Measurements from ENCODE around the gene CACNA2D2. TPM values are rescaled to one million over a fixed set of nuclear protein-coding genes. Genes with fewer than 3 reads are reported as not detected.

CACNA2D2 gene
- total RNA-seq, 1 experiment from 2014 or later: 0.03 TPM

DNA sequence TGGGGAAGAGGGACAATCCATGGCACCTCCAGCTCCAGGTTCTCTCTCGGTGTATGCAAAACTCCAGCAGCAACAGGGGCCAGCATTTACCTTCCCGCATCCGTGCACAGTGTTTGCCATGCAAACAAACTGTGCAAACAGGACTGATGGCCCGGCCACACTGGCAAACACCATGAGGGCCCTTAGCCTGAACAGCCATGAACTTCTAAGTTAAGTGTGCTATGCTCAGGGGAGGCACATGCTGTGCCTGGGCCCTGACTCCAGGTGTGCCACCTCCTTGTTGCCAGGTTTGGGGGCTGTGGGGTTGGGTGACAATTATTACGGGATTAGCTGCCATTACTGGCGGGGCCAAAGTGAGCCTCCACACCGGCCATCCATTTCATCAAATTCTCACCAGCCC lies 57.5 kb downstream of the CACNA2D2 start:
- no peak for DNase-seq (ENCODE audit: low read depth)
- in situ Hi-C loops (cut with HindIII; ENCODE audit: low pct_unique_long_range_greater_than_20kb, low sequenced_read_pairs): no loop called here

DNA sequence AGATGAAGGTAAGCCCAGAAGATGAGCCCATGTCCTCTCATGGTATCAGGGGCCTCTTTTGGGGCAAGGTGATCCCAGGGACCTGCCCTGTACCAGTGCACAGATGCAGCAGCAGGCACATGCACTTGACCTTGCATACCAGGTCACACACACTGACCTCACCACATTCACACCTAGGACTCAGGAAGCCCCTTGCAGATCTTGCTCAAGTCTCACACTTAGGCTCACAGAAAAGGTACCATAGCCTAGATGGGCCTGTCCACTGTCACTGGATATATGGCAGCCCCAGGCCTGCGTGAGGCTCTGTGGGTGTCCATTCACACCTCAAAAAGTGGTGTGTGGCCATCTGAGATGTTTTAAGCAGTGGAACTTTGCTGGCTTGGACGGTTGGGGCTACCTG lies 58.7 kb downstream of the CACNA2D2 start:
- no peak for DNase-seq (ENCODE audit: low read depth)
- in situ Hi-C loops (cut with HindIII; ENCODE audit: low pct_unique_long_range_greater_than_20kb, low sequenced_read_pairs): no loop called here

DNA sequence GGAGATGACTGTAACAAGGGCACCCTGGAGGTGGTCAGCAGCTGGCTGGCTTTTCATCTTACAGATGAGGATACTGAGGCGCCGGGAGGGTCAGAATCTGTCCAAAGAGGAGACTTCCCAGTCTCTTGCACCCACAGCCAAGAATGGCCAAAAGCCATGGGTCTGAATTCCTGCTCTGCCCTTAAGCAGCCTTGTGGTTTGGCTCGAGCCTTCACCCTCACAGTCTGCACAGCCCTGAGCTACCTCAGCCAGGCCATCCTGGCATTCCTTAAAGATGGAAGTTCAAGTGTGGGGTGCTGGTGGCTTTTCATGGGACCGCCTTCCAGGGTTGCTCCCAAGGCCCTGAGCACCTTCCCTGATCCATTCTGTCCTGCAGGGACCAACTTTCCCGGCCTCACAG lies 59.2 kb downstream of the CACNA2D2 start:
- DNase-seq (ENCODE audit: low read depth): no peak
- in situ Hi-C loops (cut with HindIII; ENCODE audit: low pct_unique_long_range_greater_than_20kb, low sequenced_read_pairs): no loop called here

DNA sequence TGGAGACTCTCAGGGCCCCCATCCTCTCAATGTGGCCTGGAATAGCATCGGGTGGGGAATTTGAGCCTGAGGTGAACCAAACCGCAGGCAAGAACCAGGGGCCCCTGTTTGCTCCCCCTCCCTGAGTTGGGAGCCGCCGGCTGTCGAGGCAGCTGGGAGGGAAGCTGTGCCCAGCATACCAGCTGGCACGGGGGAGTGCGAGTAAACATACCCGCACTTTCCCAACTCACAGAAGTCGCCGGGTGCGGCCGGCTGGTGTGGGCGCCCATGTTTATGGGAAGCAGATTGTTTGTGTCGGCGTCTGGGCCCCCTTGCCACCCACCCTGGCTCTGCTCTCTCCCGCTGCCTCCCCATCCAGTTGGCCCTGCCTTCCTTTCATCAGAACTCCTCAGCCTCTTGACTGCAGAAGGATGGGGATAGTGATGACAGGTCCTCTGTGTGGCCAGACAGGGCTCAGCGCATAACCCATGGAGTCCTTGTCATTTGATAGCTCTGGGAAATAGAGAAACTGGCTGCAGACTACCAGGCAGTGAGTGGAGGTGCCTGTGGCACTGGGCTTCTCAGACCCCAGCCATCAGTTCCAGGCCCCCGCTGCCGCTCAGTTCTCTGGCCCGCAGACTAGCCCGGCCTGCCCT lies 60.4 kb downstream of the CACNA2D2 start:
- in situ Hi-C loops (cut with HindIII; ENCODE audit: low pct_unique_long_range_greater_than_20kb, low sequenced_read_pairs): no loop called here
- no peak for DNase-seq (ENCODE audit: low read depth)

DNA sequence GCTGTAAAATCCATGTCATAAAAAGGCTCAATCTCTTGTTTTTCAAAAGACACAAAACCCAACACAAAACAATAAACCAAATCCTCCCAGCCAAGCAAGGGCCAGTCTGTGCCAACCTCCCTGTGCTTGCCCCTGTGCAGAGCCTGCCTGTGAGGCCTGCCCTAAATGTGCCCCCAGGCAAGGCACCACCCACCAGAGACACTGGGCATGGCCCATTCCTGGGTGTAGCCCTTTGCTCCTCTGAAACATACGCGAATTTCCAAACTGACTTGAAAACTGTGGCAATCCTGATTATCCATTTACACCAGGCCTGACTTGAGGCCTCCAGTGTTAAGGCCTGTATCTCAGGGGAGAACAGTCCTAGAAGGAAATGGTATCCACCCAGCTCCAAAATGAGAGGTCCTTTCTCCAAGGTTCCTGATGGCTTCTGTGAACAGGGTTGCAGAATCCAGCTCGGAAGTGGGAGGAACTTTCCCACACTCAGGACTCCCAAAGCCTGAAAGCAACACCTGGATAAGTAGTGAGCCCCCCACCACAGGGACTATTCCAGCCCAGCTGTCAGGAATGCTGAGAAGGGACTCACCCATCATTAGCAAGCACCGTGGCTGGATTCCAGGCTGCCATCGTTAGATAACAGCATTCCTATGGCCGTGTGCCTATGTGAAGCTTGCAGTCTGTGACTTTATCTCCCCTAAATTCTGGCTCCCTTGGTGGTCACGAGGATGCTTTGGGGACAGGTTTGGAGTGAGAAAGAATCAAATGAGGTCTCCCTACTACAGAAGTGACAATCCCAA lies 61.8 kb downstream of the CACNA2D2 start:
- in situ Hi-C loops (cut with HindIII; ENCODE audit: low pct_unique_long_range_greater_than_20kb, low sequenced_read_pairs): no loop called here
- no peak for DNase-seq (ENCODE audit: low read depth)

DNA sequence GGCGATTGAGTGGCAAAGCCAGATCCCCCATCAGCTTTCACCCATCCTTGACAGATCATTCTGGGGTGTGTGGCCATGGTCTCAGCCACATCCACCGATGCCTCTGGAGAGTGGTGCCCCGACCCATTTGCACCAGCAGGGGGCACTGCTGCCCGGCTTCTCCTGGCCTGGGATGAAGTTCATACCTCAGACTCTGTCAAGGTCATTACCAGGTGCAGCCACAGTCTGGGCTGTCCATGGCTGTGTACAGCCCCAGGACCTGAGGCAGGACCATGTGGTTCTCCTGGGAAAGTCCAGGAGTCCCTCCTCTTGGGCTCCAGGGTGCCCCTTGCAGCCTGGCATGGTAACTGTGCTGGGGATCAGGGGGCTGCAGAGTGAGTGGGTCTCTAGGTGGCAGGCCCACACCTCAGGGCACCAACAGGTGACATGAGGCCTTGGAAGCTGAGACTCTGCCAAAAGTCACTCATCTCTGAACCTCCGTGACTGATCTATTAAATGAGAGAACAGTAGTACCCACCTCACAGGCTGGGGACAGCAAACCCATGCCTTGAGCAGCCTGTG lies 67.2 kb downstream of the CACNA2D2 start:
- in situ Hi-C loops (cut with HindIII; ENCODE audit: low pct_unique_long_range_greater_than_20kb, low sequenced_read_pairs): no loop called here
- peak; percentile 19 for DNase-seq (ENCODE audit: low read depth)

DNA sequence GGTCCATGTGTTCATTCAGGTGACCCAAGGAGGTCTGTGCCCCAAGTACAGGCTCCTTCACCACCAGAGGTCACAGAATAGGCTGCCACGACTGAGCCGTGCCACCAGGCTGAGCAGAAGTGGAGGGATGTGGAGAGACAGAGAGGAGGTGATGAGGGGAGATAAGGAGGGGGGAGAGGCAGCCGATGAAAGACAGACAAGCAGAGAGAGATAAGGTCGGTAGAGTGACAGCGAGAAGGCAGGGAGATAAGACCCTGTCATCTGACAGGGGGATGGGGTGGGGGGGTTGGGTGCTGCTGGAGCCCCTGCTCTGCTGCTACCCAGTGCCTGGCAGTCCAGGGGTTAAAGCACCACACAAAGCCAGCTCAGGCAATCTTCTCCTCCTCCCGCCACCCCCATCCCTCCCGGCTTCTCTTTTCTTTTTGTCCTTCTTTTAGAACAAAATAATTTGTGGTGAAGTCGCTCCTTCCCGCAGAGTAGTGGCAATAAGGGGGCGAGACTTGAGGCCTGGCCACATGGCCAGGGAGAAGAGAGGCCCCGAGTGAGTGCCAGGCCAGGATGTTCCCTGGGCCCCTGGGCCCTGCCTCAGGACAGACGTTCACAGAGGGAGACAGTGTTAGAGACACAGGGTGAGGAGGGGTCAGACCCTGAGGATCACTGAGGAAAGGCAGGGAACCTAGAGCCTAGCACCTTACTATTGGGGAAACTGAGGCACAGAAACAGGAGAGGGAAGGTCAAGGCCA lies 67.9 kb downstream of the CACNA2D2 start:
- no peak for DNase-seq (ENCODE audit: low read depth)
- in situ Hi-C loops (cut with HindIII; ENCODE audit: low pct_unique_long_range_greater_than_20kb, low sequenced_read_pairs): no loop called here

DNA sequence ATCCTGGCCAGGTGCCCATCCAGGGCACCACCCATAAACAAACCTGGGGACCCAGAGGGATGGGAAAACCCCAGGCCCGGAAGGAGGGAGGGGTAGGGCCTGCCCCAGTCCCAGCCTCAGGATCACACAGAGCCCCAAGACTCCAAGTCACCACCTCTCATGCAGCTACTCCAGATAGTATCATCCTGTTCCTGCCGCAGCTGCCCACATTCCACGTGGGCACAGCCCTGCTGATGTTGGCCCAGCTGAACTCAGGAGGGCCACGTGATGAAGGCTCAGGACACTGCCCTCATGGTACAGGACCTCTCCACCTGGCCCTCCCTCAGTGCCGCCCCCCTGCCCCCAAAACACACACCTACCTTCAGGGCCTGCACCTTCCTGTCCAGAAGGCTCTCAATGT lies 69.5 kb downstream of the CACNA2D2 start:
- in situ Hi-C loops (cut with HindIII; ENCODE audit: low pct_unique_long_range_greater_than_20kb, low sequenced_read_pairs): no loop called here
- DNase-seq (ENCODE audit: low read depth): no peak

DNA sequence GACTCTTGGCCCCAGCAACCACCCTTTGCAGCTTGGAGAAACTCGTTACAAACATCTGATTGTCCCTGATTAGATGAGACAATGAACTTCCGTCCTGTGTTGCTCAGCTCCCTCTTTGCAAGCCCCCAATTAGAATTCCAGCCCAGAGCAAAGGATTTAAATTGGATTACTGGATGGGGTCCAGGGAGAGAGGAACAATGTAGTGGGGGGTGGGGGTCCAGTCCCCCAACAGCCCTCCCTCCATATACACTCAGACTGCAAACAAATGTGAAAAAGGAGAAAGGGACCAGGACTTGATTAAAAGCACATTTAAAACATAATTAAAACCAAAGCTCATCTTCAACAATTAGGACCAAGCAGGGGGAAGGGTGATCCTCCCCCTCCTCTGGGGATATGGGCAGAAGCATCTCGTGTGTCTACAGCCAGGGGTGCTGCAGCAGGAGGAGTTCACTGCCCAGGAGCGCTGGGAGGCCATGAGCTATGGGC lies 72.4 kb downstream of the CACNA2D2 start:
- in situ Hi-C loops (cut with HindIII; ENCODE audit: low pct_unique_long_range_greater_than_20kb, low sequenced_read_pairs): no loop called here

DNA sequence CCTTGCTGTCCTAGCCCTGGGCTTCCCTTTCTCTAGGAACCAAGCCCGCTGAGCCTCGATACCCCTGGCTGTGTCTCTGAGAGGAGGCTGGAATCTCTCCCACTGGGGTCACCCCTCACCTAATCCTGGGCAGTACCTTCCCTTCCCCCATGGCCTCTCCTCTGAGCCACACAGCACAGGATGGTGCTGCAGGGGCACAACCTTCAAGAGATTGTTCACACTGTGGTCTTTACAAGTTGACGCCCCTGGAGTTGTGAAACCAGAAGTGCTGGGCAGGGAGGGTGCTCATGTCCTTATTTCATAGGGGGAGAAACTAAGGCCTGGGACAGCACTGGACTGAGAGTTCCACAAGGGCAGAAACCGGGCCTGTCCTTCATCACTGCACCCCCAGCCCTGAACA lies 73.2 kb downstream of the CACNA2D2 start:
- in situ Hi-C loops (cut with HindIII; ENCODE audit: low pct_unique_long_range_greater_than_20kb, low sequenced_read_pairs): no loop called here
- DNase-seq (ENCODE audit: low read depth): no peak

More for the DNA sequence above, 72.4 kb downstream of the CACNA2D2 start:
- DNase-seq (ENCODE audit: low read depth): no peak

DNA sequence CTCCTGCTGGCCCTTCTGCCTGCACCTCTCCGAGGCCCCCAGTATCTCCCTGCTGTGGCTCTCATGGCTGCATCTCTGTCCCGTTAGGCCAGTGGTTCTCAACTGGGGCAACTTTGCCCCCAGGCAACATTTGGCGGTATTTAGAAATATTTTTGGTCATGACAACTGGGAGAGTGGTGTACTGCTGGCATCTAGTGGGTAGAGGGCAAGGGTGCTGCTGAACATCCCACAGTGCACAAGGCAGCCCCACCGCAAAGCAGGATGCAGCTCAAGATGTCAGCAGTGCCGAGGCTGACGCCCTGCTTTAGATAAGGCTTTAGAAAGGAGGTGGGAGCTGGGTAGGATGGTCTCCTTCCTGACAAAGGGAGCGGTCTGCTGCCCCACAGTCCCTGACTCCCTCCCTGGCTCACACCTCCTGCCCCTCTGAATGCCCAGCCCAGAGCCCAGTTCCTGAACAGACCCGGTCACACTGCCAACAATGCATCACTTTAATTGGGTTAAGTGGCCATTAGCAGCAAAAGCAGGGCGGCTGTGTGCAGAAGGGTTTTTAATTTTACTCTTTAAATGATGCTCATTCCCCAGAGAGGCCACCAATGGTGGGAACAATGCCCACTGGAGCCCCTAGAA lies 75.3 kb downstream of the CACNA2D2 start:
- in situ Hi-C loops (cut with HindIII; ENCODE audit: low pct_unique_long_range_greater_than_20kb, low sequenced_read_pairs): no loop called here
- no peak for DNase-seq (ENCODE audit: low read depth)

DNA sequence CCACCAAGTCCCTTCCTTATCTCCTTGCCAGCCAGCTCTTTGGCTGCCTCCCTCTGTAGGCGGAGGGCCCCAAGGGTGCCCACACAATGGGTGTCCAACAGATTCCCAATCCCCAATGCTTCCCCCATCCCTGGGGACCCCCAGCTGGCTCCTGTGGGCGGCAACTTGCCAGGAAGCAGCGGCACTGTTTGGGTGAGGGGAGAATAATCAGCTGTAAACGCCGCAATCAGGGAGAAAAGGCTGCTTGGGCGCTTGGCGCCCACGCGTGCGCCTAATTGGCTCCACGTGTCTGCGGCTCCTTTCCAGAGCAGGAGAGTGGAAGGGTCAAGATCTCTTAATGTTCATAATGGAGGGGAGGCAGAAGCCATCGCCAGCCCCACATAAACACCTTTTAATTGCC lies 76.2 kb downstream of the CACNA2D2 start:
- in situ Hi-C loops (cut with HindIII; ENCODE audit: low pct_unique_long_range_greater_than_20kb, low sequenced_read_pairs): no loop called here
- DNase-seq (ENCODE audit: low read depth): no peak

DNA sequence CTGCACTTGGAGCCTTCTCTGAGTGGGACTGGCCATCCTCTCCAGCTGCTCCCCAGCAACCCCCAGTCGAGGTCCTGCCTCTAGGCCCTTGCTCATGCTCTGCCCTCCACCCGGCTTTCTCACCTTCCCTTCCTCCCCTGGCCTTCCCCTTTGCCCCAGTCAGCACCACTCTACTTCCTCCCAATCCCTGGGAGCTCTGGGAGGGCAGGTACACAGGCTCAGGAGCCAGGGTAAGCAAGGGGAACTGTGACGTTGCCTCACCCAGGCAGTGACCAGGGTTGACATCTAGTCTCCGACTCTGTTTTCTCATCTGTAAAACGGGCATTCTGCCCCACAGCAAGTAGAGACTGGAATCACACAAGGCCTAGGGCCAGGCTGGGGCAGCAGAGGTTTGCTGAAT lies 77.5 kb downstream of the CACNA2D2 start:
- in situ Hi-C loops (cut with HindIII; ENCODE audit: low pct_unique_long_range_greater_than_20kb, low sequenced_read_pairs): no loop called here
- DNase-seq (ENCODE audit: low read depth): no peak

DNA sequence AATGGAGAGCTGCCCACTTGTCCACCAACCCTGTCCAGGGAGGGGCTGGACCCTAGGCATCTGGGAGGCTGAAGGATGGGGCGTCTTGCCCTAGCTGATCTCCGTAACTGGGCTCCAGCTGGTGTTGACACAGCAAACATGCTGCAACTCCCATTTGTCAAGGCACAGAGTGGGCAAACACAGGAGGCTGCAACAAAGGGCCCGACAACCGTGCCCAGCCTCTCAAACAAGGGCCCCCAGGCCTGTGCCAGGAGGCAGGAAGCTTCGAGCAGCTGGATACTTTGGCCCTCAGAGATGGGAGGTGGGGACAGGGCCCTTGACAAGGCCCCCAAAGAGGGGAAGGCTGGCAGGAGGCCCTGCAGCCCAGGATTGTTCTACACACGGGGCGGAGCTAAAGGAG lies 79.9 kb downstream of the CACNA2D2 start:
- in situ Hi-C loops (cut with HindIII; ENCODE audit: low pct_unique_long_range_greater_than_20kb, low sequenced_read_pairs): no loop called here
- no peak for DNase-seq (ENCODE audit: low read depth)

DNA sequence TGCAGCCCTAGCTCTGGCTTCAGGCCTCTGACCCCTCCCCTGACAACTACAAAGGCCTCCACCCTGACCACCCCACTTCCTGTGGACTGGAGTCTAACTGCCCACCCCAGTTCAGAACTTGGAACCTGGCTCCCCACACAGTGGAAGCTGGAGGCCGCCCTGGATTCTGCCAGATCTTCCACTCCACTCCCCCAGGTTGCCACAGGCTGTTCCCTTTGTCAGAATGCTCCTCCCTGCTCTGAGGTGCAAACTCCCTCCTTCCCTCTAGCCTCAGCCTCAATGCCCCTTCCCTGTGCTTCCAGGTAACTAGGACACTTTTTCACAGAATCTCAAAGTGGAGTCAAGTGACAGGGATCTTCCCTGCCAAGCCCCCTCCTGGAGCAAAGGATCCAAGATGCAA lies 81.3 kb downstream of the CACNA2D2 start:
- no peak for DNase-seq (ENCODE audit: low read depth)
- in situ Hi-C loops (cut with HindIII; ENCODE audit: low pct_unique_long_range_greater_than_20kb, low sequenced_read_pairs): no loop called here

DNA sequence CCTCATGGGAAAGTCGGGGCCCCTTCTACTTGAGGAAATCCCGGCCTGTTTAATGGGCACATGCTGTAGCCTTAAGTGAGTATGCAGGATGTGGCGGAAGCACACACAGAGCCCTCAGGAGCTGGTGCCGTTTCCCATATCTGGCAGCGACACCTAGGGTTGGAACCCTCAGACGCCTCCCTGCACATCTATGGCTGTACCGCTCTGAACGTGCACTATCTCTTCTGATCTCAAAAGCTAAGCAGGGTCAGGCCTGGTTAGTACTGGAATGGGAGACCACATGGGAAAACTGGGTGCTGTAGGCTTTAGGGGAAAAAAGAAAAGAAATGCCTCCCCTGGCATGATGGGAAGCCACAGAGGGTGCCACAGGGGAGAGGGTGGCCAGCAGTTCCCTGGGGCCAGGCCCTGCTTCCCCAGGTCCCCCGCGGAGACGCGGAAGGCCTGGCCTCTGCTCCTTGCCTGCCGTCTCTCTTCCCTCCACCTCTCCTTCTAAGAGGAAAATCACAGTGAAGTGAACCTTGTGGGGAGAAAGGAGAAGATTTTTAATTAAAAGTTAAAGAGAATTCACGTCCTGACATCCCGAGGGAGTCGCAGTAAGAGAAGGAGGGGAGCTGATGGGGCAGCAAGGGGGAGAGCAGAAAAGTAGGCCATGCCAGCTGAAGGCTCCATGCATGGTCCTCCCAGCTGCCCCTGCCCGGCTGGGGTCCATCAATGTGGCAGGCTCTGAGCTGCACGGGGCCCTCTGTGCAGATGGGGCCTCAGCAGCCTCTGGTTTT lies 83.7 kb downstream of the CACNA2D2 start:
- in situ Hi-C loops (cut with HindIII; ENCODE audit: low pct_unique_long_range_greater_than_20kb, low sequenced_read_pairs): no loop called here
- no peak for DNase-seq (ENCODE audit: low read depth)

DNA sequence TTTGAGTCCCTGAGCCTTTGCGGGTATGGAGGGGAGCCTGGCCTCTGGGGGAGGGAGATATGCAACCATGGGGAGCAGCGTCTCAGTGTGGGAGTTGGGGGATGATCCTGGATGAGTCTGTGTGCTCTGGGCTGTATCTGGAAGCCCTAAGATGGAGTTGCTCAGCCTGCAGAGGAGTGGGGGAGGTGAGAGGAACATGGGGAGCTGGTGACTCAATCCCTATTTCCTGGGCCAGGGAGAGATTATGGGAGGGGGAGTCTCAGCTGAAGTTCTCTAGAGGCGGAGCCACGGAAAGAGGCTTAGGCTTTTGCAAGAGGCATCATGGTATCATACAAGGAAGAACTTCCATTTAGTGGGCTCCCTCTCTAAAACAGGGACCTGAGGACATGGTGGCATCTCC lies 84.6 kb downstream of the CACNA2D2 start:
- no peak for DNase-seq (ENCODE audit: low read depth)
- in situ Hi-C loops (cut with HindIII; ENCODE audit: low pct_unique_long_range_greater_than_20kb, low sequenced_read_pairs): no loop called here

DNA sequence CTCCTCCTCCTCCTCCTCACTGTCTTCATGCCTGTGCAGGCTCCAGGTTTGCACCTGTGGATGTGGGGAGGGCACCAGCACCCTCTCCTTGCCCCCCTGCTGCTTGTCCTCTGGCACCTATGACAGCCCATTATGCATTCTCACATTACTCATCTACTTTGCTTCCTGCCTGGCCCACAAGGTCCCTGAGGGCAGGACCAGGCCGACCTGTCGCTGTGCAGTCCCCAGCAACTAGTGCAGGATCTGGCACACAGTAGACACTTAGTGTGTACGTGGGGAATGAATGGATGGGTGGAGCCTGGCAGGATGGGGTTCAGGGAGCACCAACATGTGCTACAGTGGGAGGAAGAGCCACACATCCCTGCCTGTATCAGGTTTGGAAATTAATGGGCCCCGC lies 85.8 kb downstream of the CACNA2D2 start:
- no peak for DNase-seq (ENCODE audit: low read depth)
- in situ Hi-C loops (cut with HindIII; ENCODE audit: low pct_unique_long_range_greater_than_20kb, low sequenced_read_pairs): no loop called here
